ENCODE data around the gene THAP3. TPM values are rescaled to one million over a fixed set of nuclear protein-coding genes. Genes with fewer than 3 reads are reported as not detected.

The THAP3 gene
- total RNA-seq, 2 donors from 2014 or later: 11.9 to 18.9 TPM

DNA sequence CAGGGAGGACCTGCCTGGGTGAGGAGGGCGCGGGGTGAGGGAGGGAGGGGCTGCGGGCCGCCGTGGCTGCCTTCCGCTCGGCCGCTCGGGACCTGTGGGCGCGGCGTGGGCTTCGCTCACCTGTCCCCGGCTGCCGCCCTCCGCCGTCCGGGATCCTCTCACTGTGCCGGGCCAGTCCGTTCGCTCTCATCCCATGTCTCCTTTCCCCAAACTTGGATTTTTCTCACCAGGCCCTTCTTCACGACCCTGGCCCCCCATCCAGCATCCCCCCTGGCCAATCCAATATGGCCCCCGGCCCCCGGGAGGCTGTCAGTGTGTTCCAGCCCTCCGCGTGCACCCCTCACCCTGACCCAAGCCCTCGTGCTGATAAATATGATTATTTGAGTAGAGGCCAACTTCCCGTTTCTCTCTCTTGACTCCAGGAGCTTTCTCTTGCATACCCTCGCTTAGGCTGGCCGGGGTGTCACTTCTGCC, 44.5 kb upstream of the THAP3 start:
- no peaks in the 10 kb centered on the region for H3K9me3 ChIP-seq
- peaks cover 38% of the 10 kb centered on the region for H3K4me1 ChIP-seq
- 0% methylated on average over 14 to 28 of the region's 30 CpGs for WGBS, 2 donors
- H3K27me3 ChIP-seq: no peaks in the 10 kb centered on the region
- no peak for DNase-seq
- intact Hi-C loops (cut with DNase I): no loop called here
- ATAC-seq: peak; percentile 41
- no peaks in the 10 kb centered on the region for H3K36me3 ChIP-seq (replicated peaks in 1 of 2; ENCODE audit: insufficient read depth in 1 of 2, low read depth in 2 of 2)
- TF ChIP-seq POLR2A (IDR thresholded peaks at IDR 0.05): no peak
- TF ChIP-seq, protein P1, sequence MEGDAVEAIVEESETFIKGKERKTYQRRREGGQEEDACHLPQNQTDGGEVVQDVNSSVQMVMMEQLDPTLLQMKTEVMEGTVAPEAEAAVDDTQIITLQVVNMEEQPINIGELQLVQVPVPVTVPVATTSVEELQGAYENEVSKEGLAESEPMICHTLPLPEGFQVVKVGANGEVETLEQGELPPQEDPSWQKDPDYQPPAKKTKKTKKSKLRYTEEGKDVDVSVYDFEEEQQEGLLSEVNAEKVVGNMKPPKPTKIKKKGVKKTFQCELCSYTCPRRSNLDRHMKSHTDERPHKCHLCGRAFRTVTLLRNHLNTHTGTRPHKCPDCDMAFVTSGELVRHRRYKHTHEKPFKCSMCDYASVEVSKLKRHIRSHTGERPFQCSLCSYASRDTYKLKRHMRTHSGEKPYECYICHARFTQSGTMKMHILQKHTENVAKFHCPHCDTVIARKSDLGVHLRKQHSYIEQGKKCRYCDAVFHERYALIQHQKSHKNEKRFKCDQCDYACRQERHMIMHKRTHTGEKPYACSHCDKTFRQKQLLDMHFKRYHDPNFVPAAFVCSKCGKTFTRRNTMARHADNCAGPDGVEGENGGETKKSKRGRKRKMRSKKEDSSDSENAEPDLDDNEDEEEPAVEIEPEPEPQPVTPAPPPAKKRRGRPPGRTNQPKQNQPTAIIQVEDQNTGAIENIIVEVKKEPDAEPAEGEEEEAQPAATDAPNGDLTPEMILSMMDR (IDR thresholded peaks at IDR 0.05): no peak
- H3K27ac ChIP-seq: peak overlapping the region; percentile 88 to 97 (median 94)
- H3K4me3 ChIP-seq: peak overlapping the region; percentile 63 to 96

DNA sequence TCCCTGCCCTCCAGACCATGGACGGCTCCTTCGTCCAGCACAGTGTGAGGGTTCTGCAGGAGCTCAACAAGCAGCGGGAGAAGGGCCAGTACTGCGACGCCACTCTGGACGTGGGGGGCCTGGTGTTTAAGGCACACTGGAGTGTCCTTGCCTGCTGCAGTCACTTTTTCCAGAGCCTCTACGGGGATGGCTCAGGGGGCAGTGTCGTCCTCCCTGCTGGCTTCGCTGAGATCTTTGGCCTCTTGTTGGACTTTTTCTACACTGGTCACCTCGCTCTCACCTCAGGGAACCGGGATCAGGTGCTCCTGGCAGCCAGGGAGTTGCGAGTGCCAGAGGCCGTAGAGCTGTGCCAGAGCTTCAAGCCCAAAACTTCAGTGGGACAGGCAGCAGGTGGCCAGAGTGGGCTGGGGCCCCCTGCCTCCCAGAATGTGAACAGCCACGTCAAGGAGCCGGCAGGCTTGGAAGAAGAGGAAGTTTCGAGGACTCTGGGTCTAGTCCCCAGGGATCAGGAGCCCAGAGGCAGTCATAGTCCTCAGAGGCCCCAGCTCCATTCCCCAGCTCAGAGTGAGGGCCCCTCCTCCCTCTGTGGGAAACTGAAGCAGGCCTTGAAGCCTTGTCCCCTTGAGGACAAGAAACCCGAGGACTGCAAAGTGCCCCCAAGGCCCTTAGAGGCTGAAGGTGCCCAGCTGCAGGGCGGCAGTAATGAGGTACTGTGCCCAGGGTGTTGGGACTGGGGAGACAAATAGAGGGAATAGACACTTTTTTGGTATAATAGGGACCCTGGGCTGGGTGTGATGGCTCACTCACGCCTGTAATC, 43.9 kb upstream of the THAP3 start:
- WGBS, 2 donors: 11 to 13% methylated on average over 12 to 19 of the region's 19 CpGs
- intact Hi-C loops (cut with DNase I): no loop called here
- Histone ChIP-seq H3K4me3 (peak overlapping the region; percentile 63 to 96), H3K4me1 (peaks cover 38% of the 10 kb centered on the region), H3K27me3 (no peaks in the 10 kb centered on the region), H3K27ac (peak overlapping the region; percentile 88 to 97 (median 94)), H3K9me3 (no peaks in the 10 kb centered on the region), H3K36me3 (replicated peaks in 1 of 2; ENCODE audit: insufficient read depth in 1 of 2, low read depth in 2 of 2) (no peaks in the 10 kb centered on the region)
- peak; percentile 55 to 75 (median 68) for DNase-seq
- ATAC-seq: peak; percentile 14
- TF ChIP-seq POLR2A (IDR thresholded peaks at IDR 0.05): no peak
- TF ChIP-seq, protein P1 (IDR thresholded peaks at IDR 0.05): peak in 3 of 7 experiments; percentile 16 to 48 (median 32)

DNA sequence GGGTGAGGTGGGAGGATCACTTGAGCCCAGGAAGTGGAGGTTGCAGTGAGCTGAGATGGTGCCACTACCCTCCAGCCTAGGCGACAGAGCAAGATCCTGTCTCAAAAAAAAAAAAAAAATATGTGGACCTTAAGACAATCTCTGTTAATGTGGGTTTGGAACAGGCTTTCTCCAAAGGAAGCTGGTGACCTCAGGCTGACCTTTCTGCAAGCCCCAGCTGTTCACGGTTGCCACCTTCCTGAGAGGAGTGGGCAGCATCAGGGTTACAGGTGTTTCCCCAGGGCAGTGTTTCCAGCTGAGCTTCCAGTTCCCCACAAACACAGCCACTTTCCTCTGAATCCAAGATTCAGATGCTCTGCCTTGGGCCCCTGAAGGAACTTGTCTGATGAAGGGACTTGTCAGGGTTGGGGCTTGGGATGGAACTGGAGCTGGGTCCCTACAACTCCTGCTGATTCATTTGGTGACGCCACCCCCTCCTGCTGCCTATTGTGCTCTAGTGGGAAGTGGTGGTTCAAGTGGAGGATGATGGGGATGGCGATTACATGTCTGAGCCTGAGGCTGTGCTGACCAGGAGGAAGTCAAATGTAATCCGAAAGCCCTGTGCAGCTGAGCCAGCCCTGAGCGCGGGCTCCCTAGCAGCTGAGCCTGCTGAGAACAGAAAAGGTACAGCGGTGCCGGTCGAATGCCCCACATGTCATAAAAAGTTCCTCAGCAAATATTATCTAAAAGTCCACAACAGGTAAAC, 42.9 kb upstream of the THAP3 start:
- H3K36me3 ChIP-seq (replicated peaks in 1 of 2; ENCODE audit: insufficient read depth in 1 of 2, low read depth in 2 of 2): no peaks in the 10 kb centered on the region
- H3K27ac ChIP-seq: peak overlapping the region; percentile 23 to 97 (median 90)
- H3K4me3 ChIP-seq: no peak overlapping the region
- intact Hi-C loops (cut with DNase I): no loop called here
- H3K4me1 ChIP-seq: peaks cover 38% of the 10 kb centered on the region
- no peaks in the 10 kb centered on the region for H3K9me3 ChIP-seq
- TF ChIP-seq POLR2A (IDR thresholded peaks at IDR 0.05): no peak
- TF ChIP-seq, protein P1 (IDR thresholded peaks at IDR 0.05): no peak
- DNase-seq: peak in 1 of 4 donors; percentile 53
- WGBS, 2 donors: 36 to 40% methylated on average over 9 to 10 of the region's 10 CpGs
- ATAC-seq: no peak
- no peaks in the 10 kb centered on the region for H3K27me3 ChIP-seq

DNA sequence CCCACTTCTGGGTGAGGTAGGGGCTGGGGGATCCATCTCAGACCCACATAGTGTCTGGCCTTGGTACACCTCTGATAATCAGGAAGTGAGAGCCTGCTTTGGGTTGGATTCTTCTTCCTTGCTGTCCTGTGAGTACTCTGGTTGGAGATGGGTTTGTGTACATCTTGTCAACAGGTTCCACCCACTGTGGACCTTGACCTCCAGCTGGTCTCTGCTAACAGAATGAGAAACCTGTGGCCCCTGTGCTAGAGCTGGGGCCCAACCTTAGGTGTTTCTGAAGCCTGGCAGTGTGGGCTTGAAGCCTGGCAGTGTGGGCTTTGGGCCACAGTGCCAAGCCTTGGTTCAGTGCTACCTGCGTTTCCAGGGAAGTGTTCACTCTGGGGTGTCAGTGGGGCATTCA, 42.3 kb upstream of the THAP3 start:
- intact Hi-C loops (cut with DNase I): no loop called here
- ATAC-seq: no peak
- no peaks in the 10 kb centered on the region for H3K27me3 ChIP-seq
- peak in 3 of 4 donors; percentile 51 to 67 (median 64) for DNase-seq
- no peaks in the 10 kb centered on the region for H3K9me3 ChIP-seq
- peaks cover 43% of the 10 kb centered on the region for H3K4me1 ChIP-seq
- no peak for TF ChIP-seq POLR2A (IDR thresholded peaks at IDR 0.05)
- TF ChIP-seq, protein P1 (IDR thresholded peaks at IDR 0.05): no peak
- WGBS, 2 donors: 33 to 40% methylated on average over 1 of the region's 1 CpG
- H3K36me3 ChIP-seq (replicated peaks in 1 of 2; ENCODE audit: insufficient read depth in 1 of 2, low read depth in 2 of 2): no peaks in the 10 kb centered on the region
- H3K4me3 ChIP-seq: no peak overlapping the region
- peak overlapping the region in 3 of 4 donors; percentile 23 to 97 (median 93) for H3K27ac ChIP-seq

Data from body of pancreas (tissue), 4 donors.